IPS-15b (cell line): ENCODE measurements around the gene MAPKAPK2.
A peak's percentile ranks its signal among the peaks of the same experiment; 100 is the strongest.
"Not testable (repeated sequence)": the region's sequence is repeated elsewhere in the genome, so short reads cannot be mapped to it uniquely, and the experiment has no call there.

Experiments used
- H3K27me3 ChIP-seq: one replicate; pipeline ENCODE4 v1.6.1; 2013; ENCODE audit warnings: low read length; ENCODE audit not compliant: control insufficient read depth, insufficient read depth
- H3K36me3 ChIP-seq: one replicate; pipeline ENCODE4 v1.6.1; 2013; ENCODE audit warnings: low read length; ENCODE audit not compliant: control insufficient read depth, insufficient read depth
- H3K4me1 ChIP-seq: one replicate; pipeline ENCODE4 v1.6.1; 2013; ENCODE audit warnings: mild to moderate bottlenecking, low read length; ENCODE audit not compliant: control insufficient read depth, insufficient read depth
- H3K4me3 ChIP-seq: one replicate; pipeline ENCODE4 v1.5.1; 2013; ENCODE audit warnings: low read depth, low read length
- H3K9ac ChIP-seq: one replicate; pipeline ENCODE4 v1.6.1; 2013; ENCODE audit warnings: low read depth, mild to moderate bottlenecking, low read length
- H3K9me3 ChIP-seq: one replicate; pipeline ENCODE4 v1.6.1; 2013; ENCODE audit warnings: mild to moderate bottlenecking, low read length; ENCODE audit not compliant: control insufficient read depth, insufficient read depth

MAPKAPK2 gene

GRCh38 chr1:206765771-206766170 lies 81.1 kb downstream of the MAPKAPK2 start:
- H3K36me3 ChIP-seq, H3K9ac ChIP-seq, H3K4me1 ChIP-seq, H3K9me3 ChIP-seq, H3K4me3 ChIP-seq, H3K27me3 ChIP-seq: not testable (repeated sequence)

GRCh38 chr1:206766251-206766856 lies 81.6 kb downstream of the MAPKAPK2 start:
- no peak overlapping the region for H3K9ac ChIP-seq
- H3K27me3 ChIP-seq = peaks cover 3% of the 10 kb centered on the region
- H3K4me3 ChIP-seq = no peak overlapping the region
- no peaks in the 10 kb centered on the region for H3K9me3 ChIP-seq
- H3K4me1 ChIP-seq = peaks cover 12% of the 10 kb centered on the region
- H3K36me3 ChIP-seq = no peaks in the 10 kb centered on the region

- Histone ChIP-seq H3K4me1 (peaks cover 12% of the 10 kb centered on the region), H3K27me3 (peaks cover 10% of the 10 kb centered on the region), H3K36me3 (no peaks in the 10 kb centered on the region), H3K9ac (no peak overlapping the region), H3K9me3 (no peaks in the 10 kb centered on the region), H3K4me3 (no peak overlapping the region)
Measured at GRCh38 chr1:206768472-206769303, 84.0 kb downstream of the MAPKAPK2 start.

DNA sequence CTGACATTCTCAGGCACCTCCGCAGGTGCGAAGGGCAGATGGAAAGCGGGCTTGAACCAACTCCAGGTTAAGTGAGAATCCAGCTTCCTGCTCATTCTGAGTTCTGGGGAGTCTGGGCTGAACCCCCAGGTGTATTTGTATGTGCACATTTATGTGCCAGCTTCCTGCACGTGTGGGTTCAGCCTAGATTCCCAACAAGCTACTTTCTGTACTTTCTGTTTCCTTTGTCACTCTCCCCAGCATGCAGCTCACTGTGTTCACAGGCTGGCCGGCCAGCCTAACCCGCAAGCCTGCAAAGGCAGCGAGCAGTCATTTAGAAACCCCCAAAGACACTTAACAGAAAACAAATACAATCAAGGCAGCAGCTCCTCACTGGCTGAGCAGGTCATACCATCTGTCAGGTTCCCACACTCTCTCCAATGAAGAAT lies 84.6 kb downstream of the MAPKAPK2 start:
- H3K9me3 ChIP-seq = no peaks in the 10 kb centered on the region
- H3K4me3 ChIP-seq = no peak overlapping the region
- H3K4me1 ChIP-seq = peaks cover 12% of the 10 kb centered on the region
- H3K27me3 ChIP-seq = peaks cover 13% of the 10 kb centered on the region
- H3K9ac ChIP-seq = no peak overlapping the region
- H3K36me3 ChIP-seq = no peaks in the 10 kb centered on the region

- H3K27me3 ChIP-seq = peaks cover 13% of the 10 kb centered on the region
Measured at GRCh38 chr1:206770531-206771337, 86.0 kb downstream of the MAPKAPK2 start, which contains the start of gene IL19. Gene IL19, plus strand, starts transcription at chr1:206770773. Its CDS starts 65,890 bp downstream, at chr1:206836663.

GRCh38 chr1:206771338-206771692 lies 86.6 kb downstream of the MAPKAPK2 start:
- H3K4me3 ChIP-seq = no peak overlapping the region
- H3K27me3 ChIP-seq = peaks cover 13% of the 10 kb centered on the region
- no peak overlapping the region for H3K9ac ChIP-seq
- no peaks in the 10 kb centered on the region for H3K36me3 ChIP-seq
- H3K9me3 ChIP-seq = no peaks in the 10 kb centered on the region
- peaks cover 12% of the 10 kb centered on the region for H3K4me1 ChIP-seq

More at GRCh38 chr1:206770531-206771337, 86.0 kb downstream of the MAPKAPK2 start, which contains the start of gene IL19:
- no peaks in the 10 kb centered on the region for H3K9me3 ChIP-seq
- H3K36me3 ChIP-seq = no peaks in the 10 kb centered on the region
- no peak within 1 kb of the TSS for H3K9ac ChIP-seq
- peak within 1 kb of the TSS; percentile 24 for H3K4me3 ChIP-seq
- H3K4me1 ChIP-seq = peaks cover 12% of the 10 kb centered on the region

DNA sequence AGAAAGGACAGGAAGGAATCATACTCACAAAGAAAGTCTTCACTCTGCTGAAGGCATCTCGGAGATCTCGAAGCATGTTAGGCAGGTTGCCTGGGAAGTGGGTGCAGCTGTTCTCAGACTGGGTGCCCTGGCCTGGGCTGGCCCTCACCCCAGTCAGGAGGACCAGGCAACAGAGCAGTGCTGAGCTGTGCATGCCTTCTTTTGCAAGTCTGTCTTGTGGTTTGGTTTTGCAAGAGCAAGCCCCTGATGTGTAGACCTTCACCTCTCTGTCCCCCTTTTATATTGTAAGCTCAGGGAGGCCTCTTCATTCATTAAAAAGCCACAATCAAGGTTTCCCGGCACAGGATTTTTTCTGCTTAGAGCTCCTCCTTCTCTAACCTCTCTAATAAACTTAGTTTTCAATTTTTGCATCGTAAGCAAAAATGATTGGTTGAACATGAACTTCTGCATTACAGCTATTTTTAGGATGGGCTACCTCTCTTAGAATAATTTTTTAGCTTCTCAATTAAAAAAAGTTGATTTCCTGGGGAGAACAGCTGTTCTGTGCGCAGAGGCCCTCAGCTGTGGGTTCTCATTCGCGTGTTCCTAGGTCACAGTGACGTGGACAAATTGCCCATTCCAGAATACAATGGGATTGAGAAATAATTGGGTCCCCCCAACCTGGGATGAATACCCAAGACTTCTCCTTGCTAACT lies 87.7 kb downstream of the MAPKAPK2 start, which contains the start of gene IL10:
Gene IL10, minus strand, starts transcription at position 252 of the 695 bp plus-strand sequence. Its CDS starts 59 bp downstream, at position 193.
- H3K4me1 ChIP-seq = peaks cover 12% of the 10 kb centered on the region
- H3K9ac ChIP-seq = no peak within 1 kb of the TSS
- H3K4me3 ChIP-seq = no peak within 1 kb of the TSS
- H3K36me3 ChIP-seq = no peaks in the 10 kb centered on the region
- peaks cover 13% of the 10 kb centered on the region for H3K27me3 ChIP-seq
- no peaks in the 10 kb centered on the region for H3K9me3 ChIP-seq

DNA sequence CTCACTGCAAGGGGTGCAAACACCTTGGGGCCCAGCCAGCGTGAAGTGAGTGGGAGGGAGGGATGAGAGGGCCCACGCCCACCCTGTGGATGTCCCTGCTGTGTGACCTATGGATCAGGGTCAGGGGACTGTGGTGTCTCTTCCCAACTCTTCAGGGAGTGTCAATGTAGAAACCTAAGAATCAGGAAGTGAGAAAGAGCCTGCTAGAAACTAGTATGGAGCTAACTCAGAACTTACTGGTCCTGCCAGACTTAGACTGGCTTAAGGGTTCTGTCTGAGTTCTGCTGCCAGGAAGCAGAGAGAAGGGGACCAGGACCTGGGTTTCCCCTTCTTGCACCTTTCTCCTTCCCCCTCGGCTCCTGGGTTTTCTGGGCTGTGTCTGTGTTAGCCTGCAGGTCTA lies 89.4 kb downstream of the MAPKAPK2 start:
- H3K4me3 ChIP-seq = no peak overlapping the region
- no peaks in the 10 kb centered on the region for H3K36me3 ChIP-seq
- H3K9me3 ChIP-seq = no peaks in the 10 kb centered on the region
- H3K9ac ChIP-seq = no peak overlapping the region
- peaks cover 14% of the 10 kb centered on the region for H3K27me3 ChIP-seq
- H3K4me1 ChIP-seq = peaks cover 8% of the 10 kb centered on the region

DNA sequence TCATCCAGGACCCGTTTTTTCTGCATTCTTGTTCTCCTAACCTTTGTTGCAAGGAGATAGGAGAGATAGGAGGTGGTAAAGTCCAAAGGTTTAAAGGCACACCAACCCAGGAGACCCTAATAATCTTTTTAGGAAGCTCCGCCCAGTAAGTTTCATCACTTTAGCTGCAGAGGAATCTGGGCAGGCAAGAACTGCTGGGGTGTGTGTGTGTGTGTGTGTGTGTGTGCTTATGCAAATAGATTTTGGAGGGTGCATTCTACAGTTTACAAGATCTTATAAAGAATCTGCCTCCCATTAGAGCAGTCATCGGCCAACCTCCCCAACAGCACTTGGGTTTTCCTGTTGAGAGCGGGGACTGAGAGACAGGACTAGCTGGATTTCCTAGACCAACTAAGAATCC lies 91.5 kb downstream of the MAPKAPK2 start:
- Histone ChIP-seq H3K9me3 (no peaks in the 10 kb centered on the region), H3K27me3 (peaks cover 11% of the 10 kb centered on the region), H3K9ac (no peak overlapping the region), H3K4me3 (no peak overlapping the region), H3K4me1 (peaks cover under 1% of the 10 kb centered on the region), H3K36me3 (no peaks in the 10 kb centered on the region)

DNA sequence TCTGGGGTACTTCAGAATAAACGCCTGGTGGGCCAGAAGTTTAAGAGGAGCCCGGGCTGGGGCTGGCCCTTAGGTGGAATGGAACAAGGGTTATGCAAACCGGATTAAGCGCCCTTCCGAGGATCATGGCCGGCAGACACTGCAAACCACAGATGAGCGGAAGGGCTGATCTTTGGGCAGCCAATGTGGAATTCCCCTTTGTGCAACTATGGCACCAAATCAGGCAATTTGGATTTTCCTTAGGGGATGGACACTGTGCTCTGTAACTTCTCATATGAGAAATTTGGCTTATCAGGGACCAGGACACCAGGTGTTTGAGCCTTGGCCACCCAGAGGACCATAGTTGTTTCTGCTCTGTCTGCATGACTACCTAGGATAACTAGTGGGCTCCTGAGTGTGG lies 93.3 kb downstream of the MAPKAPK2 start:
- Histone ChIP-seq H3K9ac (no peak overlapping the region), H3K9me3 (no peaks in the 10 kb centered on the region), H3K4me3 (no peak overlapping the region), H3K4me1 (no peaks in the 10 kb centered on the region), H3K27me3 (peaks cover 5% of the 10 kb centered on the region), H3K36me3 (no peaks in the 10 kb centered on the region)

DNA sequence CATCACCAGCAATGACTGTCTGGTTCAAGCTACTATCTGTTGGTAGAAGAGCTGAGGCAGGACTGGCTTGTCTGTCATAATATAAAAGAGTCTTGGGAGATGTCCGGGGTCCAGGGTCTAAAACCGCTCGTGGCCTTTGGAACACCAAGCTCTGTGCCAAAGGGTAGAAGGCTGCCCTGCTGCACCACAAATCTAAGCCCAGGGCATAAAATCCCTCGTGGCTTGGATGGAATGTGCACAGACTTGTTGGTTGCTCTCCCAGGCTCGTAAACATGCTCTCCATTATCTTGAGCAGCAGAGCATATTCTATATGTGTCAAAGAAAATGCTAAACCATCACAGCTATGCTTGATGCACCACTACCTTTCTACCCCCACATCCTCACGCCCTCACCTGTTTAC lies 94.2 kb downstream of the MAPKAPK2 start:
- H3K36me3 ChIP-seq, H3K4me1 ChIP-seq, H3K27me3 ChIP-seq, H3K4me3 ChIP-seq, H3K9me3 ChIP-seq, H3K9ac ChIP-seq: not testable (repeated sequence)
